NCI-H2196 (cell line): ENCODE data around the gene SRCAP.

Experiments used
- DNase-seq: peaks from one replicate; lab custom pipeline; 2025; ENCODE audit not compliant: unreplicated experiment; lab: John Stamatoyannopoulos, UW

The SRCAP gene

GRCh38 chr16:30698816-30699614, at the start of gene SRCAP:
SRCAP (plus strand) TSS chr16:30699171; CDS start chr16:30700825, 1,654 bp downstream.
- DNase-seq, result peak; percentile 86

- no peak for DNase-seq
Measured at GRCh38 chr16:30649725-30650368, 49.1 kb upstream of the SRCAP start.

GRCh38 chr16:30650369-30651123, 48.4 kb upstream of the SRCAP start, which contains the start of gene PRR14:
PRR14 (plus strand) TSS chr16:30650960; CDS start chr16:30651646, 686 bp downstream.
- peak; percentile 99 for DNase-seq

- DNase-seq, result peak; percentile 71
Measured at GRCh38 chr16:30651124-30652004, 47.6 kb upstream of the SRCAP start.

GRCh38 chr16:30652005-30652296, 47.0 kb upstream of the SRCAP start:
- DNase-seq, result no peak

- no peak for DNase-seq
Measured at GRCh38 chr16:30652718-30653117, 46.3 kb upstream of the SRCAP start.

- no peak for DNase-seq
Measured at GRCh38 chr16:30654856-30655255, 44.1 kb upstream of the SRCAP start.

- no peak for DNase-seq
Measured at GRCh38 chr16:30655815-30656347, 43.1 kb upstream of the SRCAP start.

GRCh38 chr16:30656388-30656787, 42.6 kb upstream of the SRCAP start:
- DNase-seq, result no peak

GRCh38 chr16:30656974-30657865, 41.8 kb upstream of the SRCAP start:
- no peak for DNase-seq

- DNase-seq, result peak; percentile 99
Measured at GRCh38 chr16:30657866-30658730, 40.9 kb upstream of the SRCAP start, which contains the start of gene FBRS. FBRS (plus strand) TSS chr16:30658431; CDS start chr16:30659519, 1,088 bp downstream.

GRCh38 chr16:30658731-30659506, 40.1 kb upstream of the SRCAP start:
- peak; percentile 96 for DNase-seq

GRCh38 chr16:30659507-30660423, 39.2 kb upstream of the SRCAP start:
- peak; percentile 41 for DNase-seq

GRCh38 chr16:30660424-30661261, 38.3 kb upstream of the SRCAP start:
- no peak for DNase-seq

- no peak for DNase-seq
Measured at GRCh38 chr16:30662449-30662848, 36.5 kb upstream of the SRCAP start.

- DNase-seq, result no peak
Measured at GRCh38 chr16:30663038-30663437, 35.9 kb upstream of the SRCAP start.
